CD4-positive, alpha-beta memory T cell (primary cell): ENCODE results near the gene LMNA. TPM values are rescaled to one million over a fixed set of nuclear protein-coding genes. Genes with fewer than 3 reads are reported as not detected.

Experiments
- CTCF ChIA-PET: fragments of 350-600 bp; sonication (Branson Sonifier 250); formaldehyde crosslinking; loops from one replicate; lab custom pipeline; 2021; ENCODE audit warnings: inconsistent platforms; ENCODE audit not compliant: partially characterized antibody; lab: Charles Lee
- POLR2A ChIA-PET: fragments of 350-600 bp; sonication (Branson Sonifier 250); formaldehyde crosslinking; loops from one replicate; lab custom pipeline; 2021; ENCODE audit not compliant: partially characterized antibody; lab: Charles Lee
- DNase-seq, 5 donors: peaks; one replicate each; pipeline versions ENCODE4 v3.0.0 to v3.0.0-alpha.2; 2020 to 2022; ENCODE audit warnings: mixed read lengths in 1 of 5
- H3K27ac ChIP-seq: one replicate; pipeline ENCODE4 v1.7.0; 2013; ENCODE audit warnings: low read depth, low read length
- H3K27me3 ChIP-seq: 2 replicates; pipeline ENCODE4 v1.7.0; 2013; ENCODE audit warnings: mild to moderate bottlenecking, low read length, moderate library complexity; ENCODE audit not compliant: insufficient read depth
- H3K36me3 ChIP-seq: 2 replicates; pipeline ENCODE4 v1.7.0; 2013; ENCODE audit warnings: mild to moderate bottlenecking, low read length, moderate library complexity; ENCODE audit not compliant: insufficient read depth
- H3K4me1 ChIP-seq: 2 replicates; pipeline ENCODE4 v1.7.0; 2013; ENCODE audit warnings: mild to moderate bottlenecking, low read length, moderate library complexity; ENCODE audit not compliant: insufficient read depth
- H3K4me3 ChIP-seq, 2 donors: one replicate each; pipeline ENCODE4 v1.7.0; 2013; ENCODE audit warnings: low read length in 2 of 2, mild to moderate bottlenecking in 1 of 2
- H3K9me3 ChIP-seq, 2 donors: one replicate each; pipeline ENCODE4 v1.7.0; 2013; ENCODE audit warnings: low read length in 2 of 2, control low read depth in 1 of 2; ENCODE audit not compliant: control insufficient read depth in 1 of 2
- H3K27ac Mint-ChIP-seq, 7 donors: one replicate each; pipeline ENCODE4 v1.8.0; 2020 to 2021; ENCODE audit warnings: mixed read lengths in 7 of 7, mild to moderate bottlenecking in 6 of 7, inconsistent platforms in 3 of 7, moderate library complexity in 3 of 7
- H3K27me3 Mint-ChIP-seq, 2 donors: one replicate each; pipeline ENCODE4 v1.8.0; 2020 to 2021; ENCODE audit warnings: mixed read lengths in 2 of 2
- H3K36me3 Mint-ChIP-seq, 2 donors: one replicate each; pipeline ENCODE4 v1.8.0; 2020 to 2021; ENCODE audit warnings: mixed read lengths in 2 of 2, inconsistent platforms in 1 of 2, mild to moderate bottlenecking in 1 of 2
- H3K4me1 Mint-ChIP-seq, 4 donors: one replicate each; pipeline ENCODE4 v1.8.0; 2020 to 2021; ENCODE audit warnings: mixed read lengths in 4 of 4, mild to moderate bottlenecking in 1 of 4
- H3K4me3 Mint-ChIP-seq, 8 donors: one replicate each; pipeline ENCODE4 v1.8.0; 2020 to 2021; ENCODE audit warnings: mixed read lengths in 8 of 8, mild to moderate bottlenecking in 7 of 8, moderate library complexity in 6 of 8, inconsistent platforms in 3 of 8
- H3K9me3 Mint-ChIP-seq, 8 donors: one replicate each; pipeline ENCODE4 v1.8.0; 2020 to 2021; ENCODE audit warnings: mixed read lengths in 8 of 8, mild to moderate bottlenecking in 5 of 8, inconsistent platforms in 3 of 8, moderate library complexity in 1 of 8
- intact Hi-C: fragments of 100-400 bp; cut with micrococcal nuclease; formaldehyde crosslinking; loops from one replicate; pipeline ENCODE4 v1.15.1; 2023
- polyA plus RNA-seq, 2 donors: library from polyadenylated mRNA; unstranded; fragments of 300-500 nt; fragmentation: Illumina TruSeq; gene quantifications; one replicate each; pipeline ENCODE4 v1.2.3, GENCODE V29; 2021
- total RNA-seq, 2 experiments: library from RNA; stranded (reverse); gene quantifications; one replicate each; pipeline ENCODE4 v1.2.3, GENCODE V29; 2021

LMNA gene
- total and polyA plus RNA-seq, 4 experiments from 2014 or later = 19.1 to 47.1 (median 31.7) TPM

- Histone ChIP-seq H3K4me1 (peaks cover 67% of the 10 kb centered on the region), H3K4me3 (no peak overlapping the region), H3K27ac (no peak overlapping the region), H3K27me3 (no peaks in the 10 kb centered on the region), H3K36me3 (no peaks in the 10 kb centered on the region), H3K9me3 (no peaks in the 10 kb centered on the region)
- Mint-ChIP-seq H3K4me1 (peaks cover 39 to 71% (median 60%) of the 10 kb centered on the region in 4 donors), H3K27ac (peak overlapping the region; percentile 35 to 97 (median 85)), H3K4me3 (peak overlapping the region in 4 of 8 donors; percentile 32 to 71 (median 47)), H3K36me3 (peaks cover 0 to 25% of the 10 kb centered on the region in 2 donors), H3K9me3 (peaks cover 0 to 3% (median 0%) of the 10 kb centered on the region in 8 donors), H3K27me3 (no peaks in the 10 kb centered on the region)
- no peak for DNase-seq
- intact Hi-C loops = no loop called here
- POLR2A ChIA-PET = interaction anchor here (0.9 to 21.9 kb wide), 3 partner anchors 12 to 85 kb away, joined by 3 to 527 read pairs (median 110); partner anchors contain the start of genes LMNA and PMF1
- CTCF ChIA-PET = interaction anchor here (0.6 to 13.7 kb wide), 11 partner anchors 11 to 97 kb away, joined by 3 to 716 read pairs (median 12); partner anchors contain the start of genes LMNA, PMF1 and SLC25A44
Measured at GRCh38 chr1:156128308-156128653, 13.8 kb downstream of the LMNA start.

- intact Hi-C loops = no loop called here
- Mint-ChIP-seq H3K27me3 (no peaks in the 10 kb centered on the region), H3K4me1 (peaks cover 32 to 65% (median 54%) of the 10 kb centered on the region in 4 donors), H3K9me3 (peaks cover 0 to 3% (median 0%) of the 10 kb centered on the region in 8 donors), H3K27ac (peak overlapping the region; percentile 35 to 97 (median 85)), H3K4me3 (peak overlapping the region in 5 of 8 donors; percentile 8 to 58 (median 32)), H3K36me3 (peaks cover 0 to 26% of the 10 kb centered on the region in 2 donors)
- ChIA-PET CTCF (interaction anchor here (0.6 to 13.7 kb wide), 13 partner anchors 11 to 117 kb away, joined by 3 to 716 read pairs (median 14); partner anchors contain the start of genes LMNA, PMF1 and SLC25A44), POLR2A (interaction anchor here (0.8 to 21.9 kb wide), 5 partner anchors 7 to 84 kb away, joined by 3 to 527 read pairs (median 4); partner anchors contain the start of genes LMNA and PMF1)
- DNase-seq = peak in 1 of 5 donors; percentile 41
- no peak overlapping the region for H3K4me3 ChIP-seq
- H3K36me3 ChIP-seq = peaks cover 4% of the 10 kb centered on the region
- no peaks in the 10 kb centered on the region for H3K9me3 ChIP-seq
- no peaks in the 10 kb centered on the region for H3K27me3 ChIP-seq
- H3K4me1 ChIP-seq = peaks cover 61% of the 10 kb centered on the region
- no peak overlapping the region for H3K27ac ChIP-seq
Measured at GRCh38 chr1:156128654-156129597, 14.4 kb downstream of the LMNA start.

GRCh38 chr1:156129687-156130577 is 15.4 kb downstream of the LMNA start:
- DNase-seq = peak; percentile 62 to 78 (median 69)
- CTCF ChIA-PET = interaction anchor here (0.5 to 13.7 kb wide), 14 partner anchors 10 to 969 kb away, joined by 3 to 716 read pairs (median 14); partner anchors contain the start of gene LMNA
- H3K27ac Mint-ChIP-seq = peak overlapping the region; percentile 71 to 97 (median 91)
- H3K4me1 Mint-ChIP-seq = peaks cover 26 to 55% (median 46%) of the 10 kb centered on the region in 4 donors
- intact Hi-C loops = loop anchor here (1.0 kb wide), 2 partner anchors 34 to 40 kb away; no protein-coding TSS in a partner anchor
- Histone ChIP-seq H3K27me3 (no peaks in the 10 kb centered on the region), H3K4me1 (peaks cover 51% of the 10 kb centered on the region), H3K9me3 (no peaks in the 10 kb centered on the region), H3K36me3 (peaks cover 13% of the 10 kb centered on the region), H3K27ac (no peak overlapping the region), H3K4me3 (no peak overlapping the region)
- H3K27me3 Mint-ChIP-seq = no peaks in the 10 kb centered on the region
- peaks cover 0 to 33% of the 10 kb centered on the region in 2 donors for H3K36me3 Mint-ChIP-seq
- POLR2A ChIA-PET = interaction anchor here (1.1 to 21.9 kb wide), 3 partner anchors 8 to 32 kb away, joined by 3 to 527 read pairs (median 110); partner anchors contain the start of gene LMNA
- H3K9me3 Mint-ChIP-seq = peaks cover 0 to 3% (median 0%) of the 10 kb centered on the region in 8 donors
- peak overlapping the region in 4 of 8 donors; percentile 18 to 57 (median 46) for H3K4me3 Mint-ChIP-seq

GRCh38 chr1:156130578-156130942 is 16.0 kb downstream of the LMNA start:
- Mint-ChIP-seq H3K9me3 (peaks cover 0 to 1% (median 0%) of the 10 kb centered on the region in 8 donors), H3K4me3 (peak overlapping the region in 1 of 8 donors; percentile 57), H3K4me1 (peaks cover 22 to 48% (median 42%) of the 10 kb centered on the region in 4 donors), H3K27me3 (no peaks in the 10 kb centered on the region), H3K27ac (peak overlapping the region; percentile 15 to 97 (median 91)), H3K36me3 (peaks cover 0 to 36% of the 10 kb centered on the region in 2 donors)
- Histone ChIP-seq H3K36me3 (peaks cover 14% of the 10 kb centered on the region), H3K4me1 (peaks cover 48% of the 10 kb centered on the region), H3K27me3 (no peaks in the 10 kb centered on the region), H3K4me3 (no peak overlapping the region), H3K27ac (no peak overlapping the region), H3K9me3 (no peaks in the 10 kb centered on the region)
- DNase-seq = peak in 1 of 5 donors; percentile 41
- intact Hi-C loops = loop anchor here (1.0 kb wide), 2 partner anchors 34 to 40 kb away; no protein-coding TSS in a partner anchor
- ChIA-PET POLR2A (interaction anchor here (6.3 to 21.9 kb wide), 2 partner anchors 14 to 32 kb away, joined by 110 to 527 read pairs; partner anchors contain the start of gene LMNA), CTCF (interaction anchor here (1.0 to 13.7 kb wide), 12 partner anchors 11 to 192 kb away, joined by 3 to 716 read pairs (median 16); partner anchors contain the start of gene LMNA)

GRCh38 chr1:156134716-156135435 is 20.4 kb downstream of the LMNA start:
- Histone ChIP-seq H3K27me3 (no peaks in the 10 kb centered on the region), H3K4me3 (no peak overlapping the region), H3K36me3 (peaks cover 31% of the 10 kb centered on the region), H3K27ac (no peak overlapping the region), H3K9me3 (no peaks in the 10 kb centered on the region), H3K4me1 (peaks cover 8% of the 10 kb centered on the region)
- Mint-ChIP-seq H3K4me3 (peak overlapping the region in 1 of 8 donors; percentile 46), H3K9me3 (peaks cover 0 to 3% (median 0%) of the 10 kb centered on the region in 8 donors), H3K36me3 (peaks cover 8 to 58% of the 10 kb centered on the region in 2 donors), H3K27ac (peak overlapping the region in 3 of 7 donors; percentile 55 to 97 (median 58)), H3K27me3 (no peaks in the 10 kb centered on the region), H3K4me1 (peaks cover 4 to 9% (median 6%) of the 10 kb centered on the region in 4 donors)
- ChIA-PET POLR2A (interaction anchor here (1.6 to 1.8 kb wide), 2 partner anchors 8 to 78 kb away, joined by 4 to 5 read pairs; partner anchors contain the start of gene PMF1), CTCF (interaction anchor here (0.7 to 13.7 kb wide), 3 partner anchors 39 to 129 kb away, joined by 5 to 716 read pairs (median 5); no protein-coding TSS in a partner anchor)
- intact Hi-C loops = no loop called here
- DNase-seq = peak in 1 of 5 donors; percentile 40
